T-helper 2 cell (primary cell): ENCODE measurements around the gene RPA1.
"Not testable (repeated sequence)": the region's sequence is repeated elsewhere in the genome, so short reads cannot be mapped to it uniquely, and the experiment has no call there.

Experiments used
- DNase-seq, 5 experiments: peaks; one replicate each; pipeline versions ENCODE4 v3.0.0 to v3.0.0-alpha.2; 2012 to 2022

RPA1 gene

DNA sequence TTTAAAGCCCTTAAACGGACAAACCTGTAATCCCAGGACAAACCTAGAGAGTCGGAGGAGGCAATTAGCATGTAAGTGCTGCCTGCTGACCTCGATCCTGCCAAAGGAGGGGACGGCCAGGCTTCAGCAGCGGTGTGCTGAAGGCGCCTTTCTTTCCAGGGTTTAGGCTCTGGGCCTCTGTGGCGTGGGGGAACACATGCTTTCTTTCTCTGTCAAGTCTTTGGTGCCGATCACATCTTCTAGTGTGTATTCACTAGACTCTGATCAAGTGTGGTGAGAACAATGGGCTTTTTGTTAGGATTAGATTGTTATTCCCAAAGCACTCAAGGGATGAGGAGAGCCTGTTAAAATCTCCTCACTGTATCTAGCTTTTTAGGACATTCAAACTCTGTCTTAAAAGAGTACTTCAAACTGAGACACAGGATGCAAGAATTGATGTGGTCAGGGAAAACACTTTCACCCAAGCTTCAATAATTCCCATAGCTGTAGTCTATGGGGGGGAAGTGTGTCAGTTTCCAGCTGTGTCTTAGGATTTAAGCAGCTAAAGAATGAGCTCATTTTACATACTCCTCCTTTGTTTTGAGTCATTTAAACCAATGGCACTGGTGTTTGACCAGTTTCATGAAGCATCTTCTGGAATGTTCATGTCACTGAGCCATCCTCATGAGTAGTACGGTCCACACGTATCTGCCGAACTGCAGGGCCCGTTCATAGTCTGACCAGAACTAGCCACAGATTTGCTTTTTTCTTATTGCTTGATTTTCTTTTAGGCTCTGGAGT lies 51.2 kb downstream of the RPA1 start:
- DNase-seq, result no peak

DNA sequence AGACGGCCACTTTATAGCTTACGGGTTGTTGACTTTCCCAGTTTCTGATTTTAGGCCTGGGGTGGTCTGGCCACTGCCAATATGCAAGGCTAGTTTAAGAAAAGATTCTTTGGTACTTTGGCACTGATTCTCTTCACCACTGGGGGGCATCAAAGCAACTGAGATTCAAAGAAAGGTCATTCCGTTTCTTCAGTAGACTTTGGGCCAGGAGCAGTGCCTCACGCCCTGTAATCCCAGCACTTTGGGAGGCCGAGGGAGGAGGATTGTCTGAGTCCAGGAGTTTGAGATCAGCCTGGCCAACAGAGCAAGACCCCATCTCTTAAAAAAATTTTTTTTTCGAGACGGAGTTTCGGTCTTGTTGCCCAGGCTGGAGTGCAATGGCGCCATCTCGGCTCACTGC lies 53.0 kb downstream of the RPA1 start:
- peak in 1 of 5 experiments; percentile 29 for DNase-seq

DNA sequence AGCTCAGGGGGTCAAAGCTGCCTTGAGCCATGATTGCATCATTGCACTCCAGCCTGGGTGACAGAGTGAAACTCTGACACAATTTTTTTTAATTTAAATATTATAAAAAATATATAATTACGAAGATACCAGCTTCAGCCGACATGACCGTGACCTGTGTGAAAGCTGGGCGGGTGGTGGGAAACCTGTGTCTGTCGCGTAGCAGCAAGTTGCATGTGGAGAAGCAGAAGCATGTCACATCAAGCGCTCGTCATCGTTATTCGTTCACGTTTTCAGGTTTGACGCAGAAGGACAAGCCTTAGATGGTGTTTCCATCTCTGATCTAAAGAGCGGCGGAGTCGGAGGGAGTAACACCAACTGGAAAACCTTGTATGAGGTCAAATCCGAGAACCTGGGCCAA lies 53.7 kb downstream of the RPA1 start:
- no peak for DNase-seq

DNA sequence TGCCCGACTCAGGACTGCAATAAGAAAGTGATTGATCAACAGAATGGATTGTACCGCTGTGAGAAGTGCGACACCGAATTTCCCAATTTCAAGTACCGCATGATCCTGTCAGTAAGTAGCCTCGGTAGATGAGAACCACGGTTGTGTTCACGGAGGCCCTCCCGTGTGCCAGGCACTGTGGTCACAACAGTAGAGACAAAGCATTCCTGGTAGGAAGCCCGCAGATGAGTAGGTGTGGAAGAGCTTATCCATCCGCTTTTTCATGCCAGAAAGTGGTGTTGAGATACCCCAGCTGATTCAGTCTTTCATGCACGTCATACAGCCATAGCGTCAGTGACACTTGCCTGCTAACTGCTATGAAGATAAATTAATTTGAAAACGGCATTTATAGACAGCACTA lies 58.9 kb downstream of the RPA1 start:
- DNase-seq, result no peak

DNA sequence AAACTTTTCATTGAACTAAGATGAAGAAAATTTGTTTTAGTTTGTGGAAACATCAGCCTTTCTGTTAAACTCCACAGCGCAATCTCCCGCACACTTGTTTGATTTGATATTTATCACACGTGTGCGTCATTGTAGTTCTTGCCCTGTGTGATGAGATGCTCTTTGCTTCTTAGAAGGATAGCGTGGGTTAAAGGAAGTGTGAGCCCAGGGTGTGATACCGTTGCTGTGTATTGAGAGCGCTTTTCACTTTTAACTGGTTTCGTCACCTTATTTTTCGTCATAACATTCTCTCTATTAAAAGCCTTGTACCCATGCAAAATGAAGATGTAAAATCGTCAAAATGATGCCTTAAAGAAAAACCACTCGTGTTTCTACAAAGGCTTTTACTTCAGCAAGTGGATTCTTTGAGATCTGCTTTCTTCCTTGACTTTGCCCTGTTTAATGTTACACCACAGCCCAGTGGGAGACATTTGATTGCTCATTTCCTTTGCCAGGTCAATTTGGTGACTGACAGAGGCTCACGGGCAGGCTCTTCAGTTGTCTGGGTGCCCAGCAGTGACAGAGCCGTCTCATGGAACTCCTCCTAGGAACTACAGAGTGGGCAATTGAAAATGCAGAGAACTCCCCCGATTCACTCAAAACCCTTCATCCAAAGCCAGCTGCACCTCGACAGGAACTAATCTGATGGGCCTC lies 61.1 kb downstream of the RPA1 start:
- DNase-seq, result peak in 1 of 5 experiments; percentile 71

DNA sequence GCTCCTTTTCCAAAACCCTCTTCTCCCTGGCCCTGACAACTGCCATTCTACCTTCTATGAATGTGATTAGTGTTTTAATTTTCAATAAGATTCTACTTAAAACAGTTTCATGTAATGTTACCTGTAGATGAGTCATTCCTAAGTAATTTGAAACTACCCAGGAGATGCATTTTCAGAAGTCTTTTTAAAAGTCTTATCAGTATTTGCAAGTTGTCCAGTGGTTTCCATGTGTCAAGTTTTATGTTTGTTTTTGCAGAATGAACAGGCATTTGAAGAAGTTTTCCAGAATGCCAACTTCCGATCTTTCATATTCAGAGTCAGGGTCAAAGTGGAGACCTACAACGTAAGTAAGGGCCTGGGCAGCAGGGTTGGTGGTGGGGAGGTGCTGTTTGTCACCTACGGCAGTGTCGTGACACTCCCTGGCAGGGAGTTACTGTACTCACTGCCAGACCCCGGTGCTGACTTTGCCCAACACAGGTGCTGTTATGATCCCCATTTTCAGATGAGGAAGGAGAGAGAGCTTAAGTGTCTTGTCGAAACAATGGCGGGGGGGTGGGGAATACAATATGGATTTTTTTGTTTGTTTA lies 65.0 kb downstream of the RPA1 start:
- no peak for DNase-seq

DNA sequence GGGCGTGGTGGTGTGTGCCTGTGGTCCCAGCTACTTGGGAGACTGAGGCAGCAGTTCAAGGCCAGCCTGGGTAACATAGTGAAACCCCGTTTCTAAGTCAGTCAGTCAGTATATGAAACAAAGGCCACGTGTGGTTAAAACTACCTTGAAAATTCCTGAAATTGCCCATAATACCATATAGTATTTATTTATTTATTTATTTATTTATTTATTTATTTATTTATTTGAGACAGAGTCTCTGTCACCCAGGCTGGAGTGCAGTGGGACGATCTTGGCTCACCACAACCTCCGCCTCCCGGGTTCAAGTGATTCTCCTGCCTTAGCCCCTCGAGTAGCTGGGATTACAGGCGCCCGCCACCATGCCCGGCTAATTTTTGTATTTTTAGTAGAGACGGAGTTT lies 65.7 kb downstream of the RPA1 start:
- DNase-seq, result not testable (repeated sequence)

DNA sequence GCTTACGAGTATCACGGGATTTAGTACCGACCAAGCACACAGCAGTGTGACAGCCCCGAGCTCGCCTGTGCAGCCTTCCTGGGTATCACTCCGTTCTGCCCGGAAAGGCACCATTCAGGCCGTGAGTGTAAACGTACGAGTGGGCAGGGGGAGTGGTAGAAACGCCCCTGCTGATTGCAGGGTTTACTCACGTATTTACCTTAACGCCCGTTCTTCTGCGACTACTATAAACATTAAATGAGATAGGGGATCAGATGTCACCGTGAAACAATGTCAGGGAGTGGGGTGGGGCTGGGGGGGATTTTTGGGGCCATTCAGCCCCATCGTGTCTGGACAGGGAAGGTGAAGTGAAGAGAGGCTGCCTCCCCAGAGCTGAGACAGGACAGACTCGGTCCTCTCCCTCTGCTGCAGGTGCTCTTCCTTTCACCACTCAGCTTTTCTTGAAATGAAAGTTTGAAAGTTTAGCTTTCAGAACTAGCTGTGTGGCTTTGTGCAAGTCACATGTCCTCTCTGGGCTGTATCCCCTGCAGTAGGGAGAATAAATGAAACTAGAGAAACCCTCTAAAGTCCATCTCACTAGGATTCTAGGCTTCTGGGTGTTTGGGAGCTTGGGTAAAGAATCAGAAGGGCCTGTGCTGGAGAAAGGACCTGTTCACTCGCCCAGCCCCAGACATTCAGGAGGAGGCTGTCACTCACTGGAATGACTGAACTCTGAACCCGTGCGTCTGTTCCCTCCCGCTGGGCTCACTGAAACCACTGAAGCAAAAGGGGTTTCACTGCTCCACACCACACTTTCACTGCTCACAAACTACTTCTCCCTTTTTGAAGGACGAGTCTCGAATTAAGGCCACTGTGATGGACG lies 66.7 kb downstream of the RPA1 start:
- DNase-seq, result no peak

DNA sequence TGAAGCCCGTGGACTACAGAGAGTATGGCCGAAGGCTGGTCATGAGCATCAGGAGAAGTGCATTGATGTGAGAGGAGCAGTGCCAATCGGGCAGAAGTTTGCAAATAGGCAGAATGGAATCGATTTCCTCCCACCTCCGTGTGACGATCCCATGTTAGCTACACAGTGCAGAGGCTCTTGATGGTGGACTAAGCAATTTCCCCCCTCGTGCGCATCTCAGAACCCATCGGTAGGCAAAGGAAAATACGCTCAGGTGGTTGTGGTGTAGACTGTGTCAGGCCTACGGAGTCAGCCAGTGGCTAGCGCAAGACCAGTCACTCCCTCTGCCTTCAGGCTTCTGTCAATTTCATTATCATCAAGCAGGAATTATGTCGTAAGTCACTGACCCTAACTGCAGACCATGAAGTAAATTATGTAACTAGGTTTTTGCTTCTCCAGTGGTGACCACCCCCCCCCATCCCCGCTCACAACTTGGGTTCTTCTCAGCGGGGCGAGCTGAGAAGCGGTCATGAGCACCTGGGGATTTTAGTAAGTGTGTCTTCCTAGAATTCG lies 67.4 kb downstream of the RPA1 start:
- DNase-seq, result no peak

DNA sequence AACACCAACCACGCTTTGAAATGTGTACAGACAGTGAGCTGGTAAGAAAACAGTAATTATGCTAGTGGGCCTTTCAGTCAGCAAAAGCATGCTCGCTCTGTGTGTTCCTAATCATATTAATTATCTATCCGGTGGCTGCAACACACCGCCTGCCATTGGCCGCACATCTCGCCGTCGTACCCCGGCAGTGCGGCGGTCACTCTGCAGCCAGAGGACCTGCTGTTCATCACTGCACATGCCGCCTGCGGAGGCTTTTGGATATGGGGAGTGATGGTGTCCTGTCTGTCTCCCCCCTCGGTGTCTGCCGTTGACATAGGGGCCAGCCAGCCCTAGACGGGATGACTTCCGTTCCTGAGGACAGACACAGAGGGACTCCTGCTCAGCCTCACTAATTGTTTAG lies 68.5 kb downstream of the RPA1 start:
- DNase-seq, result no peak

DNA sequence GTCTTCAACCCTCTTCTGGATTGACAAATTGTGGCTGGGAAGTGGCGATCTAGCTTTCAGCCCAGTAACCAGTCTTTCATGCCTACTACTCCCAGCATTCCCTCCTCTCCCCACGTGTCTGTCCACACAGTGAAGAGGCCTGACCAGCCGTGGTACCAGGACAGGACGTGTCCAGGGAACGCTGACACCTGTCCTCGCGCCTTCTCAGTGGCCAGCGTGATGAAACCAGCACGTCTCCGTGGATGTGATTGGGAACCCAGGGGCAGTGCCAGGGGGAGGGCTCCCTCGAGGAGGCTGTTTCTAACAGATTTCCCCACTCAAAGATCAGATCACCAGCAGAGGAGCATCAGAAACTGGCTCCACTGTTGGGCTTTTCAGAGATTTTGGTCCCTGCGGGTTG lies 69.1 kb downstream of the RPA1 start:
- DNase-seq, result no peak

DNA sequence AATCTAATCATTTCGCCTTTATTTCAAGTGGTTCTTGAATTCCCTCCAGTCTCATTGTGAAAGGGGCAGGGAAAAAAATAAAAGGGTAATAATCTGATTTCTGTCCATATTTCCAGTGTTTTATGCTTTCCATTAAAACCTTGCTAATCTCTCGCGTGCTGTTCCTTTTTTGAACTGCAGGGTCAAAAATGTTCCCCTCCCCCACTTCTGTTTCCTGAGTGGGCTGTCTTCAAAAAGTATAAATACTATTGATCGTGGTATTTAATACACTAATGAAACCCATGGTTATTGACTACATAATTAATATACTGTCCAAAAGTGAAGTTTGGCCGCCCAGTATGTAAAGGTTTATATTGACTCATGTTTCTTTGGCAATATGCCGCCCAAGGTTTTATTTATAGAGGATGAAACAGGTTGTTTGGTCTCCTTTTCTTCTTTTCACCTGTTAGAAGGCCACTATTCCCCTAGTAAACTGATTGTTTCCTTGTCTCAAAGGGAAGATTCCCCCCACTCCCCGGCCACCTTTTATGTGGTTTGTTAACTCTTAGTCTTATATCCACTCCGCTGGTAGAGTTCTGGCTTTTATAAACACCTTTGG lies 69.7 kb downstream of the RPA1 start:
- no peak for DNase-seq

DNA sequence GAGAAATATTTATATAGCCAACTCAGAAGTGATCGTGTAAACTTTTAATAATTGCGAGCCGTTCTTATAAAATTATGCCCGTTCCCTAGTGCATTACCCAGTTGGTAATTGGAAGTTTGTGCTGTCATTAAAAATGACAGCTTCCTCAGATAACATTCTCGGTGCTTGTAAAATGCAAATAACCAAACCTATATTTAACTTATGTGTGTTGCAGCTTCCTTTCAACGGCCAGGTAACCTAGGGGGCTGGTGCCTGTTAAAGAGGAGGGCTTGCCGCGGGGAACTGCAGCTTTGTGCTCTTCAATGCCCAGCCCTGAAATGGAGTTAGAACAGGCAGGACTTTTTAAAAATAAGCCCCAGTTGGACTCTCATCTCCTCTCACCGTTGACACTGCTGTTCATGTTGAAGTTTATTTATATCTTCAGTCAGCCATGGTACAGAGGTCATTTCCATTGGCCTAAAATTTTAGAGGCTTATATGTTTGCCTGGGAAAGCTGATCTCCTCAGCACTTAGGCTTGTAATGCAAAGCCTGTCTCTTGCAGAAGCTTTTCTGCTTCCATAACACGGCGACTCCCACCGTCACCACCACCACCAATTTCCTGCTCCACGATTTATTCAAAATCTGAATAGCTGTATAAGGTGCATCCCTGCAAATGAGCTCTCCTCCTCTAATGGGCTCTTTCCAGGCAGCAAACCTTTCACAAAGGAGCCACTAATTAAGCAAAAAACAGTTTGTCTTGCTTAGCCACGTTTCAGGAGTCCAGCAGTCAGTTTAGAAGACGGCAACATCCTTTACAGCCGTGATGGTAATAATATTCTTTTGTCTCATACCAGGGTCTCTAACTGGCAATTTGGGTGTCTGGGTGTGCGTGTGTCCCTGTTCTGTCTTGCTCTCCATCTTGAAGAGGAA lies 74.7 kb downstream of the RPA1 start:
- DNase-seq, result no peak

DNA sequence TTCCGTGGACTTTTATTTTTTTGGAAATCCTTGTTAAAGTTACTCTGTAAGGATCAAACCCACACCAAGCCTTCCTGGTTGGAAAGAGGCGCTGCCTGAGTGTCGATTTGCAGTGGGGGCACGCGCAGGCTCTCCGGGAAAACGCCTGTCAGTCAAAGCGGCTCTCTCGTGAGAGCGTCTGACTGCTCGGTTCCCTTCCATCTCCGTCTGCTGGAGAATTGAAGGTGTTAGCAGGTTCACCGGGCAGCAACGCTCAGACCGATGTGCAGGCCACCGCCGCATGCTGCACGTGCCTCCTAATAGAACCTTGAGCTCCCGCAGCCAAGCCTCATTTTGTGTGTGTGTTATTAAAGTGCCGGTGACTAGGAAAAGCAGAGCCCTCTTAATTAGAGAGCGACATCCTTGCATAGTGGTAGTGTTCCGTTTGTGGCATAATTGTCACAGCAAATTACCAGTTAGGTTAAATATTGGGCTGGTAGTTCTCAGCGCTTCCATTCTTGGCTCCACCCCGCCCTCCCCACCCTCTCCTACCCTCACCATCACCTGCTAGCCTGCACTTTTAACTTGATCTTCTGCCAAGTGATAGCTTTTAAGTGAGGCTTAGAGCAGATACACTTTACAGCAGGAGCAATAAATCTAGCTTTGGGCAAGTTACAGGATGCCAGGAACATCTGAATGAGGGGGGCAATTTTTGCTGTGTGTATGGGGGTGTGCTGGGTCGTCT lies 75.5 kb downstream of the RPA1 start:
- DNase-seq, result no peak

DNA sequence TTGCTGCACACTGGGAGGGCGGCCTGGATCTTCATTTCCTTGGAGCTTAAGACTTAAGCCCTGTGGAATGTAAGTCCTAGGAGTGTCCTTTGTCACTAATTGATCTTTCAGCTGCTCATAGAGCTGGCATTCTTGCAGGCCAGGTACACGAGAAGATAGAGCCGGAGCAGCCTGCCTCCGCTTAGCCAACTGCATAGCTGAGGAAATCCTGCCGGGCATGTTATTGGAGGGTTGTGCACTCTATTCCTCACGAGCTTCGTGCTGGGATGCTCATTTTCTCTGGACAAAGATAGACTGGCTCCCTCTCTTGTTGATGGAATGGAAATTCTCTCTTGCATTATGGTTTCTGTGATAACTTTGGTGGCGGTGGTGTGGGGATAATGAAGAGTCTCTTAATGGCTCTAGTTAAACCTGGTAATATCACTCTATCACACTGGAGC lies 76.9 kb downstream of the RPA1 start:
- DNase-seq, result no peak

DNA sequence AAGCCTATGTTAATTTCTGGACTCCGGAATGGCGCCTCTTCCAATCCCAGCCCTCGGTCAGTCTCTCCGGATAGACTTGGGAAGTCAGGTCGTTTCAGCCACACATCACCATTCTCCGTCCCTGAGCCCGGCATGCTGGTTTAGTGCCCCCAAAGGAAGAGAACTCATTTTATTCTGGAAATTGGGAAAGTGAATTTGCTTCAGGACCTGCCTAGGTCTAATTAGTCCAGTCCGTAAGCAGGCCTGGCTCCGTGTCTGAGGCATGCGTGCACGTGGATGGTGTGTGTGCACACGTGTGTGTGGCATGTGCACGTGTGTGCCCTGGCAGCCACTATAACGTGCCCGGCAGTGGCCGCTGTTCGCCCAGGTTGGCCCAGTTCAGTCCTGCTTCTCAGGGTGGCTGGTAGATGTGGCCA lies 77.4 kb downstream of the RPA1 start:
- no peak for DNase-seq

DNA sequence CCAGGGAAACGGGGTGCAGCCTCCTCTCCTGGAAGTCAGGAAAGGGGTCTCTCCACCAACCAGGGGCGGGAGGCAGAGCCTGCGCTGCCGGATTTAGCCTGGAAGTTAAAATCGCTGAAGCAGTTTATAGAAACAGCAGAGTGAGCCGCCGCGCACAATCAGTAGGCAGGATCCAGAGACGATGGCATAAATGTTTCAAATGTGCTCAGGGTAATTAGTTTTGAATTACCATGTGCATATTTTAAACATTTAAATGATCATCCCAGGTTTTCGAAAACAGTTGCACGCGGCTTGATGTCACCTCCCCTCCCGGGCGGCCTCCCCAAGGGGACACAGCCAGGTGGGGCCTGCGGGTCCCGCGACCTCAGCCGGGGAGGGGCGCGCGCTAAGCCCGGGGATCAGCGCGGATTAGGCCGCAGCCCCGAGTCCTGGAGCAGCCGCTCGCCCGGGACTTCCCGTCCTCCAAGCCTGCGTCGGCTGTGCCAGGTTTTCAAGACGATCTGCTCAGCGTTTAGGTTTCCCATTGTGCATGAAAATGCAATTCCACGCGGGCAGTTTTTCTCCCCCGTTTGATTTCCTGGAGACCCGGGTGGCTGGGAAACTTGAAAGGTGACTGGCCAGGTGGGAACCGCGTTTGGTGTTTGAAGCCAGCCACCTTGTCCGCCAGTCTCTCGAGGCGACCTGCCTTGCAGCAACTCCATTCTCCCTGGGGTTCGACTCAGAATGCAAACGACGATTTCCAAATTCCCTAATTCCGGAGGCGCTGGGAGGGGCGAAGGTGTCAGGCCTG lies 78.3 kb downstream of the RPA1 start:
- peak in 1 of 5 experiments; percentile 17 for DNase-seq

DNA sequence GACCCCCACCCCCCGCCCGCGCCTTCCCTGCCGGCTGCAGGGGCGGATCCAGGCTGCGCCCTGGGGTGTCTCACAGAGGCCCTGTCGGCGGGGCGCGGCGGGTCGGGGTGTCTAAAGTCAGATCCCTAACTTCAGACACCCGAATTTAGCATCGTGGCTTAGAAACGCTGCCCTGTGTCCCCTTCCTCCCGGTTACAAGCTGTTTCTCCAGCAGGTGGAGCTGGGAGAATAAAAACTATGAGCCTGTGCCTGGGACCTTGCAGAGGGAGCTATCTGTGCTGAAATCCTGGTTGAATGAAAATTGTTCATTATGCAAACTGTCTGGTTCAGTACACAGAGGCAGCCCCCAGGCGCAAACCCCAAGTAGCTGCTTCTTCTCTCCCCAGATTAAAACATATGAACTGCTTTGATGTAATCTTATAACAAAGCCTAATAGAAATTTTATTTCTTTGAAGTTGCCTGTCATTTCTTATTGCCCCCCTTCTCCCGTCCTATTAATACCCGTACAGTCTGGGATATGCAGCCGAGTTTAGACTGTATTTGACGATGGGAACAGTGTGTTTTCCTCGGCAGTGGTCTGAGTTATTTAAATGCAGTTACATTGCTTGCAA lies 79.0 kb downstream of the RPA1 start:
- peak in 1 of 5 experiments; percentile 41 for DNase-seq

DNA sequence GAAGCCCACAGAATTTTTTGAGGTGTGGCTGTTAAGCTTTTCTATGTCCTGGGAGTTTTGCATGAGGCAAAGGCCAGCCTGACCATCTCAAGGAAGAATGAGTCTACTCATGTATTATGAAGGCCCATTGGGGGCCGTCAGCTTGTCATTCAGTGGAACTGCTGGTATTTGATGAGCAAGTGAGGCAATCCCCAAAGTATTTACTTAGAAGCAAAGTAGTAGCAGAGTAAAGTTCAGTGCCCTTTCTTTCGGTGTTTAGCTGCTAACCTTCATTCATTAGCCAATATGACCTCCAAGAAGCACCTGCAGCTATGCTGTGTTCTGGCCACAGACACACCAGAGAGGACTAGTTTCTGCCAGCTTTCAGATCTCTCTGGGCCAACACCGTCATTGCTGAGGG lies 80.2 kb downstream of the RPA1 start:
- DNase-seq, result no peak
